Upper lobe of right lung (tissue), 1 donor: ENCODE data around the gene C7orf25. TPM values are rescaled to one million over a fixed set of nuclear protein-coding genes. Genes with fewer than 3 reads are reported as not detected.
A peak's percentile ranks its signal among the peaks of the same experiment; 100 is the strongest.

ENCODE experiments used
- ATAC-seq: fragments of 200-7000 bp; cut with Tn5 transposase; one replicate; pipeline ENCODE4 v1.9.1; 2020; ENCODE audit warnings: mild to moderate bottlenecking, moderate library complexity
- DNase-seq: peaks from one replicate; pipeline ENCODE4 v3.0.0-alpha.2; 2020
- H3K27ac ChIP-seq: fragments of 200-600 bp; one replicate; pipeline ENCODE4 v1.8.0; 2022
- H3K27me3 ChIP-seq: fragments of 200-600 bp; one replicate; pipeline ENCODE4 v1.8.0; 2022; ENCODE audit warnings: mild to moderate bottlenecking
- H3K36me3 ChIP-seq: fragments of 200-600 bp; one replicate; pipeline ENCODE4 v1.8.0; 2022
- H3K4me1 ChIP-seq: fragments of 200-600 bp; one replicate; pipeline ENCODE4 v1.8.0; 2022
- H3K4me3 ChIP-seq: fragments of 200-600 bp; one replicate; pipeline ENCODE4 v1.8.0; 2022; ENCODE audit warnings: mild to moderate bottlenecking
- H3K9me3 ChIP-seq: fragments of 200-600 bp; one replicate; pipeline ENCODE4 v1.8.0; 2022
- intact Hi-C: fragments of 100-400 bp; cut with DNase I; formaldehyde crosslinking; loops from one replicate; pipeline ENCODE4 v1.11.0; 2022
- total RNA-seq: library from RNA; stranded (reverse); fragmentation: NEBNext Ultra II Directional; extraction: Animal tissue kit (Norgen Biotek cat#: 25700); gene quantifications from one replicate; pipeline ENCODE4 v1.2.1, GENCODE V29; 2021
- TF ChIP-seq, protein P1 (sequence below): fragments of 200-600 bp; IDR thresholded peaks from one replicate; pipeline ENCODE4 v1.8.0; 2022; ENCODE audit warnings: antibody characterized with exemption
- donor health status: DM: no; HTN: yes; CAD: no; lungs with severe emphysema.

The C7orf25 gene
- total RNA-seq, 1 donor from 2014 or later = 7.4 TPM

DNA sequence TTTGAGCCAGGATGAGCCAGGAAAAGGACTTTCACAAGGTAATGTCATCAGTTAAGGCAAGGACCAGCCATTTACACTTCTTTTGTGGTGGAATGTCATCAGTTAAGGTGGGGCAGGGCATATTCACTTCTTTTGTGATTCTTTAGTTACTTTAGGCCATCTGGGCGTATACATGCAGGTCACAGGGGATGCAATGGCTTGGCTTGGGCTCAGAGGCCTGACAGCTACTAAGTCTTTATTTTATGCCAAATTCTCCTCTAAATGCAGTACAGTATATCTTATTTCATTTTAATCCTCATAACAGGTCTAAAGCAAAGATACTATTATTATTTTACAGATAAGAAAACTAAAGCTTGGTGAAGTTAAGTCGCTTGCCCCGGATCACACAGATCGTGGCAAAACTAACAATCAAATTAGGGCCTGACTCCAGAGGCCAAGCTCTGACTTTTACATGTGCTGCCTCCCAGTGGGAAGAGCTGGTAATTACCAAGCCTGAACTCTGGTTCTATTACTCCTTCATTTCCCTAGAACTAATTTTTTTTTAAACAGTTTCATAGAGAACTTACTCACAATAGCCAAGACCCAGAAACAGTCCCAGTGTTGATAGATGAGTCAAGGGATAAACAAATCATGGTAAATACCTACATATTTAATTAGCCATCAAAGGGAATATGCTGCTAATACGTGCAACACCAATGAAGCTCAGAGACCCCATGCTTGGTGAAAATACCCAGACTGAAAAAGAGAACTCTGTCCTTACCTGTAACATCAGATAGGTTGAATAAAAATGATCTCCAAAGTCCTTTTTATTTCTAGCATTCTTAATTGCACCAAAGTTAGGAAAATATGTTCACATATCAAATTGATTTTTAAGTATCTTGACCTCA is 35.4 kb downstream of the C7orf25 start:
- TF ChIP-seq, protein P1, sequence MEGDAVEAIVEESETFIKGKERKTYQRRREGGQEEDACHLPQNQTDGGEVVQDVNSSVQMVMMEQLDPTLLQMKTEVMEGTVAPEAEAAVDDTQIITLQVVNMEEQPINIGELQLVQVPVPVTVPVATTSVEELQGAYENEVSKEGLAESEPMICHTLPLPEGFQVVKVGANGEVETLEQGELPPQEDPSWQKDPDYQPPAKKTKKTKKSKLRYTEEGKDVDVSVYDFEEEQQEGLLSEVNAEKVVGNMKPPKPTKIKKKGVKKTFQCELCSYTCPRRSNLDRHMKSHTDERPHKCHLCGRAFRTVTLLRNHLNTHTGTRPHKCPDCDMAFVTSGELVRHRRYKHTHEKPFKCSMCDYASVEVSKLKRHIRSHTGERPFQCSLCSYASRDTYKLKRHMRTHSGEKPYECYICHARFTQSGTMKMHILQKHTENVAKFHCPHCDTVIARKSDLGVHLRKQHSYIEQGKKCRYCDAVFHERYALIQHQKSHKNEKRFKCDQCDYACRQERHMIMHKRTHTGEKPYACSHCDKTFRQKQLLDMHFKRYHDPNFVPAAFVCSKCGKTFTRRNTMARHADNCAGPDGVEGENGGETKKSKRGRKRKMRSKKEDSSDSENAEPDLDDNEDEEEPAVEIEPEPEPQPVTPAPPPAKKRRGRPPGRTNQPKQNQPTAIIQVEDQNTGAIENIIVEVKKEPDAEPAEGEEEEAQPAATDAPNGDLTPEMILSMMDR = peak; percentile 86
- ATAC-seq (peak; percentile 93), DNase-seq (no peak)
- H3K36me3 ChIP-seq = no peaks in the 10 kb centered on the region
- H3K27ac ChIP-seq = no peak overlapping the region
- no peaks in the 10 kb centered on the region for H3K9me3 ChIP-seq
- intact Hi-C loops = no loop called here
- no peak overlapping the region for H3K4me3 ChIP-seq
- H3K27me3 ChIP-seq = no peaks in the 10 kb centered on the region
- H3K4me1 ChIP-seq = no peaks in the 10 kb centered on the region

DNA sequence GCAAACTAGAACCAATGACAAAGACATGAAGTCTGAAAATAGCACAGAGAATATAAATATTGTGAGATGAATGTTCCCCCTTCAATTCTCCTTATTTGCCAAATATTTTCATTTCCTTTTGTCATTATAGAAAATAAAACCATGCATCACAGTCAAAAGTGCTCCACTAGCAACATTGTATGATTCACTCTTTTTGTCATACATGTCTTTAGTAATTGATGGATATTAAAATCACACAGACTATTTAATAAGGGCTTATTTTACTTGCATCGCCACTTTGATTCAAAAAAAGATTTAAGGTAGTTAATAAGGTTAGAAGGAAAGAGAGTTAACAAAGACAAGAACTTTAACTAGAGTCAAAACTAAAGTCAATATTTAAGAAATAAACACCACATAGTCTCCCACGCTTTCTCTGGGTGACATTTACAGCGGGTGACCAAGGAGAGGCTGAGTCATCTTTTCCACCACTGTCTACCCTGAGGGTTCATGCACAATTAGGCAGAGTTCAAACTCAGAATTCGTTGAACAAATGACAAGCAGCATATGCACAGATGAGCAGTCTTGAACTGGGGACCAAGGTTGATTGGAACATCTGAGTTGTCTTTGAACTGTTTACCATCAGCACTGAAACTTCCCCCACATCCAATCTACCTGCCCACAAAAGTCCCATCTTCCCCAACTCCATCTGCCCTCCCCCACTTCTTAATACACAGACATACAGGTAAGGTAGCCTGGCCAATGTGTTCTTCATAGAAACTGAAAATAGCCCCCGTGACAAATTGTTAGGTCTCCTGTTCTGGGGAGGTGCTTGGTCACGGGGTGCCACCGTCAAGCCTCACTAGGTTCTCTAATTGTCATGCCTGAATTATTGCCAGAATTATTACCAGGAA is 42.5 kb downstream of the C7orf25 start:
- TF ChIP-seq, protein P1 = no peak
- Histone ChIP-seq H3K27me3 (no peaks in the 10 kb centered on the region), H3K27ac (no peak overlapping the region), H3K4me1 (no peaks in the 10 kb centered on the region), H3K4me3 (no peak overlapping the region), H3K36me3 (no peaks in the 10 kb centered on the region), H3K9me3 (no peaks in the 10 kb centered on the region)
- DNase-seq (no peak), ATAC-seq (no peak)
- intact Hi-C loops = no loop called here

DNA sequence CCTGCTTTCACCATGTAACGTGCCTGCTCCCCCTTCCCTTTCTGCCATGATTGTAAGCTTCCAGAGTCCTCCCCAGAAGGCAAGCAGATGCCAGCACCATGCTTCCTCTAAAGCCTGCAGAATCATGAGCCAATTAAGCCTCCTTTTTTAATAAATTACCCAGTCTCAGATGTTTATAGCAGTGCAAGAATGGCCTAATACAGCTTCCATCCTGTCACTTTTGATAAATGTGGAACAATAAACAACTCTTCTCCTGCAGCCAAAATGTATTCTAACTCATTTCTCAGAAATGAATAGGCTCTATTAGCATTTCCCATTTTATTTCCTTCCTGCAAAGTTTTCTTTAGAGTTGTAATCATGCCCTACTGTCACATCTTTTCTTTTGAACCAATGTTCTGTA is 43.4 kb downstream of the C7orf25 start:
- no peak for ATAC-seq
- DNase-seq = no peak
- TF ChIP-seq, protein P1 = no peak
- intact Hi-C loops = no loop called here
- Histone ChIP-seq H3K4me3 (no peak overlapping the region), H3K27ac (no peak overlapping the region), H3K36me3 (no peaks in the 10 kb centered on the region), H3K27me3 (no peaks in the 10 kb centered on the region), H3K9me3 (no peaks in the 10 kb centered on the region), H3K4me1 (no peaks in the 10 kb centered on the region)

Other genes with a start within 250 kb of the C7orf25 start
- gene PSMA2, start 20.1 kb upstream of the C7orf25 start, total RNA-seq = 55.1 TPM
- 44.8 TPM for gene MRPL32, start 20.3 kb upstream of the C7orf25 start, total RNA-seq
- gene HECW1, start 200.6 kb upstream of the C7orf25 start, total RNA-seq = 1.6 TPM